Muscle layer of colon (tissue), 2 donors: ENCODE measurements around the gene YIPF2.

Experiments used
- H3K27ac ChIP-seq: one replicate; pipeline ENCODE4 v1.7.0; 2013; ENCODE audit warnings: low read depth, mild to moderate bottlenecking, low read length, moderate library complexity
- H3K27me3 ChIP-seq, 2 donors: one replicate each; pipeline ENCODE4 v1.7.0; 2013; ENCODE audit warnings: low read length in 2 of 2, mild to moderate bottlenecking in 2 of 2; ENCODE audit not compliant: insufficient read depth in 2 of 2, control insufficient read depth in 1 of 2
- H3K36me3 ChIP-seq: one replicate; pipeline ENCODE4 v1.7.0; 2013; ENCODE audit warnings: mild to moderate bottlenecking, low read length; ENCODE audit not compliant: insufficient read depth
- H3K4me1 ChIP-seq: one replicate; pipeline ENCODE4 v1.7.0; 2013; ENCODE audit warnings: mild to moderate bottlenecking, low read length; ENCODE audit not compliant: insufficient read depth
- H3K4me3 ChIP-seq, 2 donors: one replicate each; pipeline ENCODE4 v1.7.0; 2013; ENCODE audit warnings: low read length in 2 of 2, low read depth in 1 of 2, mild to moderate bottlenecking in 1 of 2, moderate library complexity in 1 of 2
- H3K9ac ChIP-seq: one replicate; pipeline ENCODE4 v1.7.0; 2013; ENCODE audit warnings: low read length
- H3K9me3 ChIP-seq: one replicate; pipeline ENCODE4 v1.7.0; 2013; ENCODE audit warnings: mild to moderate bottlenecking, low read length
- donor health status: abdominal sarcoma.
- donor health status: Adenocarcinoma of cecum.

The YIPF2 gene

GRCh38 chr19:10919352-10920287 is 8.8 kb downstream of the YIPF2 start:
- no peak overlapping the region for H3K27ac ChIP-seq
- no peaks in the 10 kb centered on the region for H3K4me1 ChIP-seq
- H3K9ac ChIP-seq = no peak overlapping the region
- peaks cover 48% of the 10 kb centered on the region for H3K36me3 ChIP-seq
- H3K27me3 ChIP-seq = no peaks in the 10 kb centered on the region
- no peak overlapping the region for H3K4me3 ChIP-seq
- no peaks in the 10 kb centered on the region for H3K9me3 ChIP-seq

- Histone ChIP-seq H3K36me3 (peaks cover 47% of the 10 kb centered on the region), H3K4me1 (no peaks in the 10 kb centered on the region), H3K4me3 (no peak overlapping the region), H3K9me3 (no peaks in the 10 kb centered on the region), H3K9ac (no peak overlapping the region), H3K27ac (no peak overlapping the region), H3K27me3 (no peaks in the 10 kb centered on the region)
These were observed 10.1 kb downstream of the YIPF2 start for GRCh38 chr19:10918359-10918758.

GRCh38 chr19:10916602-10917001 is 11.8 kb downstream of the YIPF2 start:
- no peak overlapping the region for H3K4me3 ChIP-seq

DNA sequence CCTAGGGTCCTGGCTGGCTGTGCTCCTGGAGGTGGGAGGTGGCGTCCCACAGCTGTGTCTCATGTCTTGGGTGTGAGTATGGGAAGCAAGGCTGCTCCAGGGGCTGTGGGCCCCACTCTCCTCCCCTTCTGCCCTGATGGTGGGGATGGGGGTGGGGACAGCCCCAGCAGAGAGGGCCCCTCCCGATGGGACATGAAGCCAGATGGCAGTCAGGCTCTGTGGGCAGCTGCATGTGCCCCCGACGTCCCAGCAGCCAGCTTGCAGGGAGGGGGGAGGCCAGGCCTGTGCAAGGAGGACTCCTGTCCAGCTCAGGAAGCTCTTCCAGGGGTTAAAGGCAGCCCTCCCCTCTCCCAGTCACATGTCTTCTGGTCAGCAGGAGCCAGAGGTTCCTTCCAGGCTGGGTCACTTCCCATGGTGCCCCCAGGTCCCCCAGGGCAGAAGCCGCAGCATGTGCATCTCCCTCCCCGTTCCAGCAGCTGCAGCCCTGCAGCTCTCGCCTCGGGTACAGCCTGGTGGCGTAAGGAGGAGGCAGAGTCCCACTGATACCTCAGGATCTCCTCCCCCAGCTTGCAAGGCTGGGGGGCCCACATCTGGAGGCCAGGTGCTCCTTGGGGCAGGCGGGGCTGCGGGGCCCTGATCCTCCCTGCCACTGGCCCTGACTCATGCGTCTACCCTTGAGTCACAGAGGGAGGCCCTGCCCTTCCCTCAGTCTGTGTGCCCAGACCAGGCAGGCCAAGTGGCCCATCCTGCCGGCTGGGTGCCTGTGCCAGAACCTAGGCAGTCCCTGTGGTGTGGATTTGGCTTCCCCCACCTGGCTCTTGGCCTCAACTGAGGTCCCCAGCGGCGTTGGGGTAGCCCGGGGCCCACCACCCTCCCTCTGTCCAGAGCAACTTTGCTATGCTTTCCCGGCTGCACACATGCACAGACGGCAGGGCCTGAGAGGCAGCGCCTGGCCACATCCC is 13.0 kb downstream of the YIPF2 start:
- H3K27ac ChIP-seq = no peak overlapping the region
- no peak overlapping the region for H3K4me3 ChIP-seq
- no peaks in the 10 kb centered on the region for H3K4me1 ChIP-seq
- H3K9ac ChIP-seq = no peak overlapping the region
- H3K9me3 ChIP-seq = no peaks in the 10 kb centered on the region
- H3K36me3 ChIP-seq = peaks cover 63% of the 10 kb centered on the region
- no peaks in the 10 kb centered on the region for H3K27me3 ChIP-seq

More at GRCh38 chr19:10916602-10917001, 11.8 kb downstream of the YIPF2 start:
- H3K36me3 ChIP-seq = peaks cover 55% of the 10 kb centered on the region
- no peaks in the 10 kb centered on the region for H3K27me3 ChIP-seq
- H3K9me3 ChIP-seq = no peaks in the 10 kb centered on the region
- H3K4me1 ChIP-seq = no peaks in the 10 kb centered on the region
- H3K27ac ChIP-seq = no peak overlapping the region
- H3K9ac ChIP-seq = no peak overlapping the region

DNA sequence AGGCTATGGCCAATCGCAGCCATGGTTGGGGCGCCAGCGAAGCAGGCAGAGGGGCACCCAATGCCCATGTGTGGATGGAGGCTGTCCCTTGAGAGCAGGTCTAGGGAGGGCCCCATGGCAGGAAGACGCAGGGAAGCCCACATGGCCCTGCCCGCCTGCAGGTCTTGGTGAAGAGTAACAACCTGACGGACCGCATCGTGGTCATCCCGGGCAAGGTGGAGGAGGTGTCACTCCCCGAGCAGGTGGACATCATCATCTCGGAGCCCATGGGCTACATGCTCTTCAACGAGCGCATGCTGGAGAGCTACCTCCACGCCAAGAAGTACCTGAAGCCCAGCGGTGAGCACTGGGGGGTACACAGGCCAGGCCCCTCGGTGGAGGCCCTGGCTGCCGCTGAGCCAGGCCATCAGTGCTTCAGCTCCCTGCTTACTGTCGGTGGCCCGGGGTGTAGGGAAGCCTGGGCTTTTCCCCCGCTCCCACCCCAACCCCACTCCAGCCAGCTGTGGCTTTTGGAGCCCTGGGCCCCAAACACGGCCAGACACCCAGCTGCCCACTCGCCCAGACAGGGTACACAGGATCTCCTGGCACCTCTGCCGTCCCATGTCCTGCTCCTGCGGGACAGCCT is 14.6 kb downstream of the YIPF2 start:
- H3K4me3 ChIP-seq = no peak overlapping the region
- H3K4me1 ChIP-seq = no peaks in the 10 kb centered on the region
- no peaks in the 10 kb centered on the region for H3K9me3 ChIP-seq
- no peak overlapping the region for H3K9ac ChIP-seq
- H3K27me3 ChIP-seq = no peaks in the 10 kb centered on the region
- H3K27ac ChIP-seq = no peak overlapping the region
- H3K36me3 ChIP-seq = peaks cover 60% of the 10 kb centered on the region

GRCh38 chr19:10912619-10913018 is 15.8 kb downstream of the YIPF2 start:
- no peak overlapping the region for H3K27ac ChIP-seq

DNA sequence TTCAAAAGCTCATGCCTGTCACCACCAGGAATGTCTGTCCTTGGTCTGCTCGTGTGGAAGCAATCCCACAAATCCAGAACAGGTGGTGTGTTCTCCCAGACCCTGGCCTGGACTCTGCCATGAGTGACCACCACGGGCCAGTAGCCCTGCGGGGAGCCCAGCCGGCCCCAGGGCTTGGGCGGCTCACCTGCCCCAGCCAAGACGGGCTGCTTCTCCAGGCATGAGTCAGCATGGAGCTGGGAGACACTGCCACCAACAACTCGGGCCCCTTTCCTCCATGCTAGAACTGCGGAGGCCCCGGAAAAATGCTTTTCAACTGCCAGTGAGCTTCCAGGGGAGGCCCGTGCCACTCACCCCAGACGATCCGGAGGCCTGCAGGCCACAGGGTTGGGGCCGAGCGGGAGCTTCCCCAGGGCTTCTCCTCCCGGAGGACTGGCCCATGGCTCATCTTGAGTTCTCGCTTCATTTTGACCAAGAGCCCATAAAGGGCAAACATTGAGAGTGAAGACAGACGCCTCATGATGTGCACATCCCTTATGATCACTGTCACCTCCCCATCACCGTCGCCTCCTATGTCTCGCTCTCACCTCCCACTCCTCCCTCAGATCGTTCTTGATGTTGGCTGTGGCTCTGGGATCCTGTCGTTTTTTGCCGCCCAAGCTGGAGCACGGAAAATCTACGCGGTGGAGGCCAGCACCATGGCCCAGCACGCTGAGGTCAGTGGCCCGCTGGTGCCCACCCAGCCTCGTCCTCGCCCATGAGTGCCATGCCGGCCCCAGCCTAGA is 16.7 kb downstream of the YIPF2 start:
- H3K27me3 ChIP-seq = no peaks in the 10 kb centered on the region
- H3K36me3 ChIP-seq = peaks cover 62% of the 10 kb centered on the region
- H3K27ac ChIP-seq = no peak overlapping the region
- H3K4me1 ChIP-seq = no peaks in the 10 kb centered on the region
- no peaks in the 10 kb centered on the region for H3K9me3 ChIP-seq
- H3K4me3 ChIP-seq = no peak overlapping the region
- no peak overlapping the region for H3K9ac ChIP-seq

More at GRCh38 chr19:10912619-10913018, 15.8 kb downstream of the YIPF2 start:
- no peaks in the 10 kb centered on the region for H3K27me3 ChIP-seq
- H3K4me1 ChIP-seq = no peaks in the 10 kb centered on the region
- no peak overlapping the region for H3K9ac ChIP-seq
- H3K9me3 ChIP-seq = no peaks in the 10 kb centered on the region
- peaks cover 61% of the 10 kb centered on the region for H3K36me3 ChIP-seq
- H3K4me3 ChIP-seq = no peak overlapping the region

- Histone ChIP-seq H3K4me3 (no peak overlapping the region), H3K27me3 (no peaks in the 10 kb centered on the region), H3K4me1 (no peaks in the 10 kb centered on the region), H3K36me3 (peaks cover 45% of the 10 kb centered on the region), H3K9ac (no peak overlapping the region), H3K27ac (no peak overlapping the region), H3K9me3 (no peaks in the 10 kb centered on the region)
These were observed 20.0 kb downstream of the YIPF2 start for GRCh38 chr19:10908380-10908960.

DNA sequence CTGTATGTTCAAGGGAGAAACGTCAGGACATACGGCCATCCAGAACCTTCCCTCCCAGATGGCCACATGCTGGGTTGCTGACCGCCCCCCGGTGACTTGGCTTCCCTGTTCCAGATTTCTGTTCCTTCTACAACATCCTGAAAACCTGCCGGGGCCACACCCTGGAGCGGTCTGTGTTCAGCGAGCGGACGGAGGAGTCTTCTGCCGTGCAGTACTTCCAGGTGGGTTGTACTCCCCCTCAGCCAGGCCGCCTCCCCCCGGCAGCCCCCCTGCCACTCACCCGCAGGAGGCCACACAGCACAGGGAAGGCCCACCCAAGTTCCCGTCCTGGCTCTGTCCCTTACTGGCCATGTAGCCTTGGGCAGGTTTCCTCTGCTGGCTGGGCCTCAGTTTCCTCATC is 20.5 kb downstream of the YIPF2 start:
- peaks cover 44% of the 10 kb centered on the region for H3K36me3 ChIP-seq
- no peak overlapping the region for H3K9ac ChIP-seq
- no peak overlapping the region for H3K27ac ChIP-seq
- no peak overlapping the region for H3K4me3 ChIP-seq
- no peaks in the 10 kb centered on the region for H3K27me3 ChIP-seq
- no peaks in the 10 kb centered on the region for H3K9me3 ChIP-seq
- no peaks in the 10 kb centered on the region for H3K4me1 ChIP-seq

DNA sequence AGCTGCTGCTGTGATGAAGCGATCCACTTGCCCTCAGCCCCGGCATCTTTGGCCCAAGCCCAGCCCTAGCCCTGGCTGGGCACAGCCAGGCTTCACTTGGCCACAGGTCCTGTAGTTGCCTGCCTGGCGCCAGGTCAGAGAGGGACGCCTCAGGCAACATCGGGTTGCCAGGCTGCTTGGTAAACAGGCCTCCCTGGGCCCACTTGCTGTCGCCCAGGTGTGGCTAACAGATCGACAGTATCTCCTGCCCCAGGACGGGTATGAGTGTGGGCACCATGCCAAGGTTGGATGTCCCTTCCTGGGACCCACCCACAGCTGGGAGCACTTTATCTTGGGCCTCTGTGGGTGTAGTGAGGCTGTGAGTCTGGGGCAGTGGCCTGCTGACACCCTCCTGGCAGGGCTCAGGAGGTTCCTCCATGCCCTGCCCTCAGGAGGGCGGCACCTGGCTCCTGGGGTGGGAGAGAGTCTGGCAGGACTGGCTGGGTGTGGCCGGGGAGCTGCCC is 29.2 kb downstream of the YIPF2 start:
- Histone ChIP-seq H3K9me3 (no peaks in the 10 kb centered on the region), H3K36me3 (no peaks in the 10 kb centered on the region), H3K27me3 (no peaks in the 10 kb centered on the region), H3K27ac (no peak overlapping the region), H3K9ac (no peak overlapping the region), H3K4me1 (peaks cover 49% of the 10 kb centered on the region), H3K4me3 (peak overlapping the region in 1 of 2 donors; percentile 23)
